Gastrocnemius medialis (tissue), 4 donors: ENCODE data around the gene HERC2.
"Not testable (repeated sequence)": the region's sequence is repeated elsewhere in the genome, so short reads cannot be mapped to it uniquely, and the experiment has no call there.

Source experiments
- CTCF ChIP-seq, 5 experiments: fragments of 450-650 bp in 3 of 5; fragments of 200-600 bp in 2 of 5; sonication (generic) in 2 of 5; IDR thresholded peaks in 4 of 5; conservative IDR thresholded peaks in 1 of 5; 1 replicate in 4 of 5; 2 replicates in 1 of 5; pipeline ENCODE4 v1.5.1; 2016 to 2019; ENCODE audit warnings: antibody characterized with exemption in 5 of 5, mild to moderate bottlenecking in 3 of 5, moderate library complexity in 3 of 5
- POLR2A ChIP-seq, 2 donors: fragments of 450-650 bp; IDR thresholded peaks; one replicate each; pipeline ENCODE4 v1.6.1; 2017; ENCODE audit warnings: antibody characterized with exemption in 2 of 2, mild to moderate bottlenecking in 2 of 2, moderate library complexity in 2 of 2

- not testable (repeated sequence) for TF ChIP-seq CTCF (IDR thresholded peaks at IDR 0.05 in 4 of 5, conservative IDR thresholded peaks at IDR 0.05 in 1 of 5); POLR2A (IDR thresholded peaks at IDR 0.05)
Measured at GRCh38 chr15:28294560-28294959, 27.4 kb downstream of the HERC2 start.
